Erythroblast (primary cell): Measurements from ENCODE around the gene APP.

Experiments used
- GATA1 ChIP-seq: IDR thresholded peaks from 2 replicates; pipeline ENCODE4 v1.6.1; 2011; ENCODE audit warnings: low read depth, mild to moderate bottlenecking, control low read depth, low read length, moderate library complexity
- POLR2A ChIP-seq: IDR thresholded peaks from 2 replicates; pipeline ENCODE4 v1.6.1; 2011; ENCODE audit warnings: mild to moderate bottlenecking, low read length

GRCh38 chr21:25881524-25882376 lies 288.8 kb downstream of the APP start:
- TF ChIP-seq POLR2A (no peak), GATA1 (no peak)
